AG20443 (cell line): Measurements from ENCODE around the gene SLC44A4.
"Not testable (repeated sequence)": the region's sequence is repeated elsewhere in the genome, so short reads cannot be mapped to it uniquely, and the experiment has no call there.

Experiments used
- DNase-seq: peaks from one replicate; pipeline ENCODE4 v3.0.0; 2012; ENCODE audit warnings: low spot score, mixed read lengths

The SLC44A4 gene

DNA sequence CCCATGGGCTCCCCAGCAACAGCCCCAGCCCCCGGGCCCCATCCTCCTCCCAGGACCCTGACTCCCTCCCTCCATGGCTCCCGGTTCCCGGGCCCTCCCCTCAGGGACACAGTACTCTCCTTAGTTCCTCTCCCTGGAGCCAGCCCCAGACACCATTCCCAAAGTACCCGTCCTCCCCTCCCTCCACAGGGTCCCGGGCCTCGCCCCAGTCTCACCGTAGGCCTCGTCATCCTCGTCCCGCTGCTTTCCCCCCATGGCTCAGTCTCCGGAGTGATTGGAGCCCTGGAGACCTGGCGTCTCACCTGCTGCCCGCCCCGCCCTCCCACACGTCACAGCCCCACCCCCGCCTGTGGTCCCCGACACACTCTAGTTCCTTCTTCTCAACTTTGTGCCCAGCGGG, at the start of gene SLC44A4:
Gene SLC44A4 (minus strand): TSS at position 272 of the 400 bp plus-strand sequence. CDS start 17 bp downstream, at position 255.
- no peak for DNase-seq

DNA sequence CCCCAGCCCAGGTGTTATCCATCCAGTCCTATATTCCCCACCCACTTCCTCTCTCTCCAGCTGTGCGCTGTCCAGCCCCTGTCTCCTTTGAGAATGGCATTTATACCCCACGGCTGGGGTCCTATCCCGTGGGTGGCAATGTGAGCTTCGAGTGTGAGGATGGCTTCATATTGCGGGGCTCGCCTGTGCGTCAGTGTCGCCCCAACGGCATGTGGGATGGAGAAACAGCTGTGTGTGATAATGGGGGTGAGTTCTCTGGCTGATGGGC, 49.8 kb upstream of the SLC44A4 start:
- no peak for DNase-seq

DNA sequence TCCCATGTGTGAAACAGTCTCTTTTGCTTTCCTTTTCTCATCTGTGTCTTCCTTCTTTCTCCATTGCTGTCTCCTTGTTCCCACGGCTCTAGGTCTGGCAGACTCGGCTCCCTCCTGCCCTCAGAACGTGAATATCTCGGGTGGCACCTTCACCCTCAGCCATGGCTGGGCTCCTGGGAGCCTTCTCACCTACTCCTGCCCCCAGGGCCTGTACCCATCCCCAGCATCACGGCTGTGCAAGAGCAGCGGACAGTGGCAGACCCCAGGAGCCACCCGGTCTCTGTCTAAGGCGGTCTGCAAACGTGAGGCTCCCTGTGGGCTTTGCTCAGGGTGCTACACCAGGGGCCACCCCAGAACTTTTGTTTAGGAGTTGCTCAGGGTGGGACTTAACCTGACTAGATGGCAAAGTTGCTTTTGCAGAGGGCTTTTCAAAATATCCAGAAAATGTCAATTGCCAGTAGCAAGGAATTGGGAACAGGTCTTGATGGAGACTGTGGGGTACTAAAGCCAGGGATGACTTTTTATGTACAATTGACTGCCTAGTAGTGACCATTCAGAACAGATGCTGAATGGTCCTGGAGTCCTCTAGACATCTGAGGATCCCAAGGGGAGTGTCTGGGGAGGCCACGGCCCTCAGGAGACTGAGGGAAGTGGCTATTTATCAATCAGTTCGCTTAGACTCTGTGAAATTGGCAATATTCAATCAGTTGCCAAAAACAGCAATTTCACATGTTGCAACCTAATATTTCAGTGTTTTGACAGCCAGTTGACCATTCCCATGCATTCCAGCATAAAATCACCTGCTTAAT, 49.3 kb upstream of the SLC44A4 start:
- DNase-seq = no peak

DNA sequence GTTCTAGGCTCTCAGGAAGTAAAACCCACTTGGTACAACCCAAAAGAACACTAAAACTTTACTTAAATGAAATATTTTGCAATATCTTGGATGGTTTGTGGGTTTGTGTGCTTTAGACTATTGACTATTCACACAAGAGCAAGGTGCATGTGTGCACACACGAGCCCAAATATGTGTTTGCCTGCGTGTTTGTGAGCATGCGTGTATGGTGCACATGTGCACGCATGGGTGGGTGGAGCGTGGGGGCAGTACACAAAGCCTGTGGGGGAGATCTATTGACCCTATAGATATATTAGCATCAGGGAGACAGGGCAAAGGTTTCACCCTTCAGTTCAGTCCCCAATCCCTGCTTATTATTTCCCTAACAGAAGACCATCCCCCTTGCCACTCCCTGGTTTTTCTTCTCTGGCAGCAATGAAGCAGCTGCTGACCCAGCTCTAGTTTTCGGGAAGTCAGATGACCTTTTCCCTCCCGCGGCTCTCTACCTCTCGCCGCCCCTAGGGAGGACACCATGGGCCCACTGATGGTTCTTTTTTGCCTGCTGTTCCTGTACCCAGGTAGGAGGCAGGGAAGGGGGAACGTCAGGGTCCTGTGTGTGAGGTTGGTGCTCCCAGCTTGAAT, 48.6 kb upstream of the SLC44A4 start, which contains the start of gene C2:
Gene C2 (plus strand): TSS at position 476 of the 621 bp plus-strand sequence. CDS start 36 bp downstream, at position 512.
- no peak for DNase-seq

DNA sequence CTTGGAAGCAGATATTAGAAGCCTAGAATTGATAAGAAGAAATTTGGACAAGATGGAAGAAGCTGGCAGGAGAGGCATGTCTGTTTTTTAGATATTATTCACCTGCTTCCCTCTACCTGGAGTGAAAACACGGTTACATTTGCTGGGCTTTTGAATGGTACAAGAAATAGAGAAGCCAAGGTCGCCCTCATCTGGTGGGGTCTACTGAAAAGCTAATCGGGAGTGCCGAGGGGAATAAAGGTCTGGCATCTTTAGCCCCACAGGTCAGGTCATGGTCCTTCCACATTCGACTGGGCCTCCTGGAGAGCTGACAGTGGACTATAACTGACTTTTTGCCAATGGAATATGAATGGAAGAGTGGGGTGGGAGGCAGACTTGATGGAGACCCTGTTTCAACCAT, 44.1 kb upstream of the SLC44A4 start:
- no peak for DNase-seq

DNA sequence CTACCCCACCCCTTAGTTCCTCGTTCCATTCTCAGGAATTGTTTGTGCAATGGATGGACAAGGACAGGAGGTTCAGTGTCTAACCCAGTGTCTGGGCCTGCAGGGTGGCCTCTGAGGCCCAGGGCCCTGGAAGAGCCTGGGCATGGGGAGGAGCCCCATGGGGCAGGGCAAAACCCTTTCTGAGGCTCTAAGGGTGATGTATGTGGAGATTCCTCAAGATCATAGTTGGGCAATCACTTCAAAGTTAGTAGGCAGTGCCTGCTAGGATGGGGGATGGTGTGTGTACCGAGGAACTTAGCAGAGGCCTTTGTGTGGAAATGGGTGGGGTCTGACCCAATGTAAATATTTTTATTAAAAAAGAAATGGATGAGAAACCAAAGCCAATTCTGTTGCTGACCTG, 42.0 kb upstream of the SLC44A4 start:
- no peak for DNase-seq

DNA sequence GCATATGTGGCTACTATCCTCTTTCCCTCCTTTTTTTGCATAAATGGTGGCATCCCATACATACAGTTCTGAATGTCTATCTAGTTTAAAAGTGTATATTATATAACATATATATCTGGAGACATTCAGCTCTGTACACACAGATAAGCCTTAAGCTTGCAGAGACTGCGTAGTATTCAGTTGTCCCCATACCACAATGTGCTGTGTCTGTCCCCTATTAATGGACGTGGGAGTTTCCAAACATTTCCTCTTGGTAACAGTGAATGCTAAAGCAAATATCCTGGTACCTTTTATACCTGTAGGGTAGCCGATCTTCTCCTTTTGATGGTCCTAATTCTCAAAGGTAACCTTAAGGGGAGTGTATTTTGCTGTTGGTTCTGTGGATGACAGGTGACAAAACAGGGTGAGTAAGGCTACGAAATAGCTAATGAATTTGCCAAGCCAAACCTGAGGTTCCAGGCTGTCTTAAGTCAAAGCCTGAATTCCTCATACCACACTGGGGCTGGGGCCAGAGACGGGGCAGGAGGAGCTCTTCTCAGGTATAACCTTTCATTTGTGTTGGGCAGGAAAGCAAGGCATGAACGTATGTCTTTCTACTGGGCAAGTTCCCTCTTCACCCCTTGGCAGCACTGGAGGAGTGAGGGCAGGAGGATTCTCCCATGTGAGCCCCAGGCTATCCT, 41.0 kb upstream of the SLC44A4 start:
- DNase-seq = no peak

DNA sequence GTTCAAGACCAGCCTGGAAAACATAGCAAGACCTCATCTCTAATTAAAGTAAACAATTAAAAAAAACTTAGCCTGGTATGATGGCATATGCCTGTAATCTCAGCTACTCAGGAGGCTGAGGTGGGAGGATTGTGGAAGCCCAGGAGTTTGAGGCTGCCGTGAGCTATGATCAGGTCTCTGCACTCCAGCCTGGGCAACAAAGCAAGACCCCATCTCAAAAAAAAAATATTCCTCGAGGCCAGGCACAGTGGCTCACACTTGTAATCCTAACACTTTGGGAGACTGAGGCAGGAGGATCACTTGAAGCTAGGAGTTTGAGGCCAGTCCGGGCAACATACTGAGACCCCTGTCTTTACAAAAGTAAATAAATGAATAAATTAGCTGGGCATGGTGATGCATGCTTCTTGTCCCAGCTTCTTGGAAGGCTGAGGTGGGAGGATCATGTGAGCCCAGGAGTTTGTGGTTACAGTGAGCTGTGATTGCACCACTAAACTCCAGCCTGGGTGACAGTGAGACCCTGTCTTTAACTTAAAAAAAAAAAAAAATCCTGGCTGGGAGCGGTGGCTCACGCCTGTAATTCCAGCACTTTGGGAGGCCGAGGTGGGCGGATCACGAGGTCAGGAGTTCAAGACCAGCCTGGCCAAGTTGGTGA, 39.4 kb upstream of the SLC44A4 start:
- DNase-seq = no peak

DNA sequence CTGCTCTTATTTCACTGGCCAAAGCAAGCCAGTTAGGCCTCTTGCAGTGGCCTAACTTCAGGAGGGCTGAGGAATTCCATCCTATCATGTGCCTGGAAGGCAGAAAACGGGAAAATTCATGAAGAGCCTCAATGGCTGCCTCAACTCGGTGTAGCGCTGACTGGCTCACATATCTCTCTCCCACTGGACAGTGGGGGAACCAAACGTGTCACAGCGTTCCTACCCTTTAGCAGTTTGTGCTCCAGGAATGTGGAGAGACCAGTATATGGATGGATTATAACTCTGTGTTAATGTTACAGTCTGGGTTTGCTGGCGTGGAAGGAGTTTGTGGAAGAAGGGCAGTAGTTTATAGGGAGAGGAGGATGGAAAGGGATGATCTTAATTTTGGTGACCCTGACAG, 37.0 kb upstream of the SLC44A4 start:
- no peak for DNase-seq

DNA sequence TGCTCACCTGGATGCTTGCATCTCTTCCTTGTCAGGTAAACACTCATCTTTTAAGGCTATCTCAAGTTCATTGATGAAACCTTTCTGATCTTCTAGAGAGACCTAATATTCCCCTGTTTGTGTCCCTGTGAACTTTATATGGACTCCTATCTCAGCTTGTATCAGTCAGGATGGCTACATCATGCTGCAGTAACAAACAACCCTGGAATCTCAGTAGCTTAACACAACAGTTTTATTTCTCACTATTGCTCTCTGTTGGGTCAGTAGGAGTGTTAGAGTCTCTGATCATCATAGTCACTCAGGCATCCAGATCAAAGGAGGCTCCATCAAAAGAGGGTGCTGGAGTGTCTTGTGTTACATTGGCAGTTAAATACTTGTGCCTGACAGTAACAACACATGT, 36.6 kb upstream of the SLC44A4 start:
- no peak for DNase-seq

DNA sequence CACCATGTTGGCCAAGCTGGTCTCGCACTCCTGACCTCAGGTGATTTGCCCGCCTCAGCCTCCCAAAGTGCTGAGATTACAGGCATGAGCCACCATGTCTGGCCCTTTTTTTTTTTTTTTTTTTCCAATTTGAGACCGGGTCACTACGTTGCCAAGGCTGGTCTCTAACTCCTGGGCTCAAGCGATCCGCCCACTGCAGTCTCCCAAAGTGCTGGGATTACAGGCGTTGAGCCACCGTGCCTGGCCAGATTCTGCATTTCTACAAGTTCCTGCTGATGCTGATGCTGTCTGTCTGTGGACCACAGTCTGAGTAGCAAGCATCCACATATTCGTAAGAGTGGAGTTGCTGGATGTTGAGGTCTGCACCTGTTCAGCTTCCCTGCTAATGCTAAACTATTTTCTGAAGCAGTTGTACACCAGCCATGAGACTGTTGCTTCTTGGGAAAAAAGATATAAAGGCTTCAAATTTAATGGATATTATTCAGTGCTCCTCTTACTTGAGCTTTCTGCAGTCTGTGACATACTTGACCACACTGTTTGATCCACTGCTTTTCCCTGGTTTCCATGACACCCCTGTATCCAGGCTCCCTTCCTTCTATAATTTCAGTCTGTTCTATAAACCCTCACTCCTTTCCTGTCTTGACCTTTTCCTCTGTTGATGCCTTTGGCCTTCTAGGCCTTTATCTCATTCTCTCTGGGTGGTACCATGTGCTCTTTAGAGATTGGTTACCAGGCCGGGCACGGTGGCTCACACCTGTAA, 33.2 kb upstream of the SLC44A4 start:
- no peak for DNase-seq

DNA sequence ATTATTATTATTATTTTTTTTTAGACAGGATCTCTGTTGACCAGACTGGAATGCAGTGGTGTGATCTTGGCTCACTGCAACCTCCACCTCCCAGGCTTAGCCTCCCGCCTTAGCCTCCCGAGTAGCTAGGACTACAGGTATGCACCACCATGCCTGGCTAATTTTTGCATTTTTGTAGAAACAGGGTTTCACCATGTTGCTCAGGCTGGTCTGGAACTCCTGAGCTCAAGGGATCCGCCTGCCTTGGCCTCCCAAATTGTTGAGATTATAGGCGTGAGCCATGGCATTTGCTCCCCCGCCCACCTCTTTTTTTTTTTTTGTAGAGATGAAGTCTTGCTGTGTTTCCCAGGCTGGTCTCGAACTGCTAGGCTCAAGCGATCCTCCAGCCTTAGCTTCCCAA, 30.5 kb upstream of the SLC44A4 start:
- DNase-seq = not testable (repeated sequence)

DNA sequence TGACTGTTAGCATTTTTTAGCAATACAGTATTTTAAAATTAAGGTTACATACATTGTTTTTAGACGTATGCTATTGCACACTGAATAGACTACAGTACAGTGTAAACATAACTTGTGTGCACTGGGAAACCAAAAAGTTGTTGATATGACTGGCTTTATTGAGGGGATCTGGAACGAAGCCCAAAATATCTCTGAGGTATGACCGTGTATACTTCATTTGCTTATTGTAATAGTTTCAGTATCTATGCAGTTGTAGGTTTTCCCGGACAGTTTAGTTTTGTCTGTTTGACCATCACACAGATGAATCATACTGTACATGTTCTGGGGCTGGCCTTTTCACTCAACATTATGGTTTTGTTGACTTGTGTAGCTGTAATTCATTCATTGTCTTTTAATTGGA, 30.0 kb upstream of the SLC44A4 start:
- DNase-seq = no peak

DNA sequence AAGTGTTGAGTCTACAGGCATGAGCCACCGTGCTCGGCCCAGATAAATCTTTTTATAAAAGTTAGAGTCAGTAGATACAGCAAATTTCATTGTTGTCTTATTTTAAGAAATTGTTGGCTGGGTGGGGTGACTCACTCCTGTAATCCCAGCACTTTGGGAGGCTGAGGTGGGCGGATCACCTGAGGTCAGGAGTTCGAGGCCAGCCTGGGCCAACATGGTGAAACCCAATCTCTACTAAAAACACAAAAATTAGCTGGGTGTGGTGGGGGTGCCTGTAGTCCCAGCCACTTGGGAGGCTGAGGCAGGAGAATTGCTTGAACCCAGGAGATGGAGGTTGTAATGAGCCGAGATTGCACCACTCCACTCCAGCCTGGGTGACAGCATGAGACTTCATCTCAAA, 29.5 kb upstream of the SLC44A4 start:
- DNase-seq = not testable (repeated sequence)

DNA sequence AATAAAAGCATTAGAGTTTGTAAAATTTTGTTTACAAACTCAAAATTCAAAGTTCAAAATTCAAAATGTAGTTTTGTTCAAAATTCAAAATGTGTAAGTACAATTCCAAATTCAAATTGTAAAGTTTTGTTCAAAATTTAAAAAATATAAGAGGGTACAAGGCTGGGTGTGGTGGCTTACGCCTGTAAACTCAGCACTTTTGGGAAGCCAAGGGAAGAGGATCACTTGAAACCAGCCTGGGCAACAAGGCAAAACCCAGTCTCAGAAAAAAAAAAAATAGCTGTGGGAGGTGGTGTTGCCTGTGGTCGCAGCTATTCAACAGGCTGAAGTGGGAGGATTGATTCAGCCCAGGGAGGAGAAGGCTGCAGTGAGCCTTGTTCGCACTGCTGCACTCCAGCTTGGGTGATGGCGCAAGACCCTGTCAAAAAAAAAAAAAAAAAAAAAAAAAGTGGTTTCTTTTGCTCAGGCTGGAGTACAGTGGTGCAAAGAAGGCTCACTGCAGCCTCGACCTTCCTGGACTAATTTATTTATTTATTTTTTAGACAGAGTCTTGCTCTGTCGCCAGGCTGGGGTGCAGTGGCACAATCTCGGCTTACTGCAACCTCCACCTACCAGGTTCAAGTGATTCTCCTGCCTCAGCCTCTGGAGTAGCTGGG, 28.5 kb upstream of the SLC44A4 start:
- DNase-seq = peak; percentile 67

DNA sequence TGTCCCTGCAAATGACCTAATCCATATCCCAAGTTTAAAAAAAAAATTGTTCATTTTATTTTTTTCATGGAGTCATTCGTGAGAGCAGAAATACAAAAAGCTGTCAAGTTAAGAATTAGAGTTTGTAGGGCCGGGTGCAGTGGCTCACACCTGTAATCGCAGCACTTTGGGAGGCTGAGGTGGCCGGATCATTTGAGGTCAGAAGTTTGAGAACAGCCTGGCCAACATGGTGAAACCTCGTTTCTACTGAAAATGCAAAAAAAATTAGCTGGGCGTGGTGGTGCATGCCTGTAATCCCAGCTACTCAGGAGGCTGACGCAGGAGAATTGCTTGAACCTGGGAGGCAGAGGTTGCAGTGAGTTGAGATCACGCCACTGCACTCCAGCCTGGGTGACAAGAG, 27.9 kb upstream of the SLC44A4 start:
- not testable (repeated sequence) for DNase-seq

DNA sequence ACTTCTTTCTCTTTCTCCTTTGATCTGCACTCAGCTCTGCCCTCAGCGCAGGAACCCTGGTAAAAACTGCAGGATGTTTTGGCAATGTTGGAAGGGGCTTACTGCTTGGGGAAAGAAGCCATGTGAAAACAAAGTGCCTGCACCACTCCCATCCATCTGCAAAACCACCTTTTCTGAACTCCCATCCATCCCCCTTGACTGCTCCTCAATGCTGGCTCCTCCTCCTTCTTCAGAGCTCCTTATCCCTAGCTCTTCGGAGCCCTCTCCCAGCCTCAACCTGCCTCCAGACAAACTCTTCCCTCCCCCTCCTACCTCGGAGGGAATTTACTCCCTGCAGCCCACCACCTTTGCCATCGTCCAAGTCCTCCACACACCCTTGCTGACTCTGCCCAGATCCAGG, 27.3 kb upstream of the SLC44A4 start:
- no peak for DNase-seq

DNA sequence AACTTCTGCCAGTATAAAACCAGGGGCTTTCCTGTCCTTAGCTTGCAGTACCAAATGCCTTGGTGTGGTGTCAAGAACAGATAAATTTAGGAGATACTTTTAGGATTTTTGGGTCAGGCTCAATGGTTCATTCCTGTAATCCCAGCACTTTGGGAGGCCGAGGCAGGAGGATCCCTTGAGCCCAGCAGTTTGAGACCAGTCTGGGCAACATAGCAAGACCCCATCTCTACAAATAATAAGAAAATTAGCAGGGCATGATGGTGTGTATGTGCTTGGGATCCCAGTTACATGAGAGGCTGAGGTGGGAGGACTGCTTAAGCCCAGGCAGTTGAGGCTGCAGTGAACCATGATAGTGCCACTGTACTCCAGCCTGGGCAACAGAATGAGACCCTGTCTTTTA, 26.2 kb upstream of the SLC44A4 start:
- DNase-seq = no peak

DNA sequence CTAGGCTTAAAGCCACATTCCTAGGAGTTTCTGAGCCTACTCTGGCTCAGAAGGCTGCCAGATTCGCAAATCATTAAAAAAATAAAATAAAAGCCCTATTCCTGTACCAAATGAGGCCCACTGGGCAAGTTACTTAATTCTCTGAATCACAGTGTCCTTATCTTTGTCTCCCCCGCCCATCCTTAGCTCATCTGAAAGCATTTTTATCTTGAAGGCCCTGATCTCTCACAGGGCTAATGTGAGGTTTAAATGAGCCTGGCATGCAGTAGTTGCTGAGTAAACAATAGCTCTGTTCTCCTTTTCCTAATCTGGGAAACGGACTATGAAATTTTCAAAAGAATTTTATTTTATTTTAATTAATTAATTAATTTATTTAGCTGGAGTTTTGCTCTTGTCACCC, 25.2 kb upstream of the SLC44A4 start:
- DNase-seq = no peak

DNA sequence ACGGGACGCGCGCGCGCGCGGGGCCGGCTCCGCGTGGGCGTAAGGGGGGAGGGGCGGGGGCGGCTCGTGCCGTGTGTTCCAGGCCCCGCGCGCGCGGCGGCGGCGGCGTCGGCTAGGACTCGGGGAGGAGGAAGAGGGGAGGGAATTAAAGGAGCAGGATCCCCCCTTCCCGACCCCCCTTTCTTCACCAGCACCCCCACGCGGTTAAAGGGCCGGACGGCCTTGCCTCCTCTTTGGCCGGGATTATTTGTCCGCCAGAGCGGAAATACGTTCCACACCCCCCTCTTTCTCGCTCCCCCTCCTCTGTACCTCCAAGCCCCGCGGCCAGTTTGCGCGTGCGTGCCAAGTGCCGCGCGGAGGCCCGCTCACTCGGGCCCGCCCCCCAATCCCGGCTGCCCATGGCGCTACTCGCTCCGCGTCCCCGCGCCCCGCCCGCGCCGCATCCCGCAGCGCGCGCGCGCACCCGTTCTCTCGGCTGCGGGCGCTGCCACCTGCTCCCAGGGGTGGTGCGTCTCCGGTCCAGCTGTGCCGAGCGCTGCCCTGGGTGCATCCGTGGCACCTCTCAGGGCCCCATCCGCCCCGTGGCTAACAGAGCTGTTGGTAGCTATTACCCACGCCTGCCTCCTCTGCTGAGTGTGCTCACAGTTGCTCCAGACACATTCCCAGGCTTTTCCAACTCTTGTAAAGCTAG, 23.3 kb upstream of the SLC44A4 start, which contains the start of gene ZBTB12:
Gene ZBTB12 (minus strand): TSS at position 134 of the 691 bp plus-strand sequence. CDS start 781 bp downstream, outside the sequence.
- peak; percentile 96 for DNase-seq
